HG03103 (cell line): ENCODE data around the gene CDCA5.

Experiments
- ATAC-seq: cut with Tn5 transposase; IDR thresholded peaks from one replicate; pipeline ENCODE4 v1.9.1; 2021; ENCODE audit warnings: low read depth; ENCODE audit not compliant: unreplicated experiment

Gene CDCA5

DNA sequence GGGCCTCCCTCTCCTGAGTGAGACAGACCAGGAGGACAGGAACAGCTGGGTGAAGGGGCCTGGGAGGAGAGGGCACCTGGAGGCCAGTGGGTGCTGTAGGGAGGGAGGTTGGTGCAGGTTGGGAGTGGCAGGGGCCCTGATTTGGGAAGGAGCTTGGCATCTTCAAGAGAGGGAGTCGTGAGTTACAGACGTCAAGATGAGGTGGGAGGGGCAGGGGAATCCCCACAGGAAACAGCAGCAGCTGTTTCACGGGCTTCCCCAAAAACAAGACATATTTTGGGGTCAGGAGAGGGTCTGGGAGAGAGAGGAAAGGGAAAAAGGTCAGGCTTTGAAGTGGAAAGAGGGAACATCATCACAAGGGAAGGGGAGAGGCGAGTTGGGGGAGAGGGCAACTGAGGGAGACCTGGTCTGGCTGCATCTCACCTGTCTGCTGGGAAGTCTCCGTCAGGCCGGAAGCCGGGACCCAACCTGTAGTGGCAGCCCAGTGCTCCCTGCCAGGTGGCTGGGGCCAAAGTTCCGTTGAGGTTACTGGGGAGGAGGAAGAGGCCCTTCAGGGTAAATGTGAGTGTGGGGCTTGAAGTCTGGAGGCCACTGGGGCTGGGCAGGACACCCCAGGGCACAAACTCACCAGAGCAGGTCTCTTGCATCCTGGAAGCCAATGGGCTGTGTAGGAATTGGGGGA is 29.9 kb downstream of the CDCA5 start:
- ATAC-seq = no peak

GRCh38 chr11:65051398-65051858 is 32.4 kb downstream of the CDCA5 start:
- no peak for ATAC-seq

GRCh38 chr11:65047581-65048422 is 36.0 kb downstream of the CDCA5 start:
- no peak for ATAC-seq

DNA sequence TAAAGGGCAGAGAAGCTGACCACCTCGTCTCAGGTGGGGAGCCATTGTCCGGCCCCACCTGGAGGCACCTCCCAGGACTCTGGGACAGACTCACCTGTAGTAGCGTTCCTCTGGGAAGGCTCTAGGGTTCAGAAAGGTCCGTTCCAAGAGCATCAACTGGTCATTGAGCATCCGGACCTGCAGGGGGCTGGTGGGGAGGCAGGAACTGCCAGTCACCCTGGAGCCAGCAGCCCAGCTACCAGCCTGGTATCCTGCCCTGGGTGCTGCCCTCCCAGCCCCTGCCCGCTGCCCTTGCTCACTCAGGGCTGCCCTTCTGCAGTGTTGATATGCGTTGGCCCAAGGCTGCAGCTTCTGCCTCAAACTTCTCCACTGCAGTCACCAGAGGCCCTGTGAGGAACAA is 38.1 kb downstream of the CDCA5 start:
- ATAC-seq = no peak

DNA sequence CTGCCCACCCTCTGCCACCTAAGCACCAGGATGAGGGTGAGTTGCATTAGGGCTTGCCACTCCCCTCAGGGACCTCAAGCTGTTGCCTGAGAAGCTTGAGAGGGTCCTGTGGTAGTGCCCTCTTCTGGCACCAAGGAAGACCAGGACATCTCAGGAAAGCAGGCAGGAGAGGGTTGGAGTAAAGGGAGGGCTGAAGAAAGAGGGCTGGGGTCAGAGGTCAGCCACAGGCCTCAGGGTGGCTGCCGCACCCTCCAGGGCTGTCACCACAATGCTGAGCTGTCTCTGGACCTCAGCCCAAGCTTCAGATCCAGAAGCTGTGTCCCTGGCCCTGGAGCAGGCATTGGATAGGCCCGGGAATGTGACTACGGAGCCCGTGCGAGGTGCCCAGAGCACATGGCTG is 38.8 kb downstream of the CDCA5 start:
- no peak for ATAC-seq

DNA sequence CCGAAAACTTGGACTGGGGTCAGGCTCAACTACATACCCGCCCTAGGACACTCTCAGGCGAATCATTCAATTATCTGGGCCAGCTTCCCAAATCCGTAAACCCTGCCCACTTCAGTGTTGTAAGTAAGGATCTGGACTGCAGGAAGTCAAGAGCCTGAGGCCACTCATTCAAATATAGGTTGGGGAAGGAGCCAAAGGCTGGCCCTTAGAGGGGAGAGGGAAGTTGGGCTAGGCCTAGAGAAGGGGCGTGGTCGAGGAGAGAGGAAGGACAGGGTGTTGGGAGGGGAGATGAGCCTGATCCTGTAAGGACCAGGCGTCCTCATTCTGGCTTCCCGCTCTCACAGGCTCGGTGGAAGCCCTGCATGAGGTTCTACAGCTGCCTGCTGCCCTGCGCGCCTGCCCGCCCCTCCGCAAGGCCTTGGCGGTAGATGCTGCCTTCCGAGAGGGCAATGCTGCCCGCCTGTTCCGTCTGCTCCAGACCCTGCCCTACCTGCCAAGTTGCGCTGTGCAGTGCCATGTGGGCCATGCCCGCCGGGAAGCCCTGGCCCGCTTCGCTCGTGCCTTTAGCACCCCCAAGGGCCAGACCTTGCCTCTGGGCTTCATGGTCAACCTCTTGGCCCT is 39.8 kb downstream of the CDCA5 start:
- no peak for ATAC-seq

GRCh38 chr11:65042891-65043290 is 40.9 kb downstream of the CDCA5 start:
- no peak for ATAC-seq

- peak; percentile 83 for ATAC-seq
Observed at GRCh38 chr11:65040847-65041622, 42.8 kb downstream of the CDCA5 start, which contains the start of gene SAC3D1. Gene SAC3D1, plus strand, starts transcription at chr11:65041210. Its CDS starts 83 bp downstream, at chr11:65041293.

GRCh38 chr11:65040520-65040846 is 43.4 kb downstream of the CDCA5 start:
- no peak for ATAC-seq

- no peak for ATAC-seq
Observed at GRCh38 chr11:65036931-65037330, 46.9 kb downstream of the CDCA5 start.

- ATAC-seq = no peak
Observed at GRCh38 chr11:65035579-65035978, 48.3 kb downstream of the CDCA5 start.

- no peak for ATAC-seq
Observed at GRCh38 chr11:65034423-65034822, 49.4 kb downstream of the CDCA5 start.

DNA sequence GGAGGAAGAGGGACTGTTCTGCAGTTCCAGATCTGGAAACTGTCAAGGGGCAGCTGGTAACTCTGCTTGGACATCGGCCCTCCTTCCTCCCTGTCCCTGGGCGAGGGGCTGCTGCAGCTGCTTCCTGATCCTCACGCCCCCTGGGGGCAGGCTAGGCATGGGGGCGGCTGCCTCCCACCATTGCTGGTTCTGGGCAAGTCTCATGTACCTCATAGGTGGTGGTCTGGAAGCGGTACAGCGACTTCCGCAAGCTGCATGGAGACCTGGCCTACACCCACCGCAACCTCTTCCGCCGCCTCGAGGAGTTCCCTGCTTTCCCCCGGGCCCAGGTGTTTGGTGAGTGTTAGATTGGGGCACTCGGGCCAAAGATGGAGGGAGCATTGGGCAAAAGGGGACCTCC is 51.6 kb downstream of the CDCA5 start:
- ATAC-seq = no peak
